ENCODE measurements around the gene PCBP3. TPM values are rescaled to one million over a fixed set of nuclear protein-coding genes. Genes with fewer than 3 reads are reported as not detected.

The PCBP3 gene
- total RNA-seq, result 5.2 and 10.6 TPM in 2 replicates

GRCh38 chr21:45643021-45643980, at the start of gene PCBP3:
TSS of gene PCBP3 (plus strand) at chr21:45643725. CDS start at chr21:45850086, 206,361 bp downstream.

GRCh38 chr21:45981151-45982091, 337.9 kb downstream of the PCBP3 start, which contains the start of gene COL6A1:
TSS of gene COL6A1 (plus strand) at chr21:45981770. CDS start at chr21:45981851, 81 bp downstream.

Other genes with a start within 250 kb of the PCBP3 start
- 100 TPM in 2 replicates for gene COL18A1, start 238.6 kb upstream of the PCBP3 start, total RNA-seq
- 17.5 and 22.7 TPM in 2 replicates for gene SLC19A1, start 101.3 kb upstream of the PCBP3 start, total RNA-seq